ENCODE results near the gene TCAF1. TPM values are rescaled to one million over a fixed set of nuclear protein-coding genes. Genes with fewer than 3 reads are reported as not detected.

The TCAF1 gene, protein sequence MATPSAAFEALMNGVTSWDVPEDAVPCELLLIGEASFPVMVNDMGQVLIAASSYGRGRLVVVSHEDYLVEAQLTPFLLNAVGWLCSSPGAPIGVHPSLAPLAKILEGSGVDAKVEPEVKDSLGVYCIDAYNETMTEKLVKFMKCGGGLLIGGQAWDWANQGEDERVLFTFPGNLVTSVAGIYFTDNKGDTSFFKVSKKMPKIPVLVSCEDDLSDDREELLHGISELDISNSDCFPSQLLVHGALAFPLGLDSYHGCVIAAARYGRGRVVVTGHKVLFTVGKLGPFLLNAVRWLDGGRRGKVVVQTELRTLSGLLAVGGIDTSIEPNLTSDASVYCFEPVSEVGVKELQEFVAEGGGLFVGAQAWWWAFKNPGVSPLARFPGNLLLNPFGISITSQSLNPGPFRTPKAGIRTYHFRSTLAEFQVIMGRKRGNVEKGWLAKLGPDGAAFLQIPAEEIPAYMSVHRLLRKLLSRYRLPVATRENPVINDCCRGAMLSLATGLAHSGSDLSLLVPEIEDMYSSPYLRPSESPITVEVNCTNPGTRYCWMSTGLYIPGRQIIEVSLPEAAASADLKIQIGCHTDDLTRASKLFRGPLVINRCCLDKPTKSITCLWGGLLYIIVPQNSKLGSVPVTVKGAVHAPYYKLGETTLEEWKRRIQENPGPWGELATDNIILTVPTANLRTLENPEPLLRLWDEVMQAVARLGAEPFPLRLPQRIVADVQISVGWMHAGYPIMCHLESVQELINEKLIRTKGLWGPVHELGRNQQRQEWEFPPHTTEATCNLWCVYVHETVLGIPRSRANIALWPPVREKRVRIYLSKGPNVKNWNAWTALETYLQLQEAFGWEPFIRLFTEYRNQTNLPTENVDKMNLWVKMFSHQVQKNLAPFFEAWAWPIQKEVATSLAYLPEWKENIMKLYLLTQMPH
- total RNA-seq, result 10 to 100 TPM; 37.1 to 65.8 TPM
- 10 to 100 TPM; 10.1 to 12.2 TPM for polyA plus RNA-seq
- long read RNA-seq, donor 1, full-length matches to known transcripts, result 4 of 9 reads
- long read RNA-seq, donor 1, partial matches to known transcripts, result 5 of 9 reads
- long read RNA-seq, donor 1, other reads (novel, unspliced or antisense), result 0 of 9 reads
- long read RNA-seq, donor 2, partial matches to known transcripts, result 0 of 2 reads
- long read RNA-seq, donor 2, other reads (novel, unspliced or antisense), result 0 of 2 reads
- long read RNA-seq, donor 3, partial matches to known transcripts, result 5 of 5 reads
- long read RNA-seq, donor 3, other reads (novel, unspliced or antisense), result 0 of 5 reads
- long read RNA-seq, donor 4, partial matches to known transcripts, result 0 of 1 reads
- long read RNA-seq, donor 4, other reads (novel, unspliced or antisense), result 0 of 1 reads
- long read RNA-seq, donor 5, full-length matches to known transcripts, result 3 of 13 reads
- long read RNA-seq, donor 5, partial matches to known transcripts, result 10 of 13 reads
- long read RNA-seq, donor 5, other reads (novel, unspliced or antisense), result 0 of 13 reads

DNA sequence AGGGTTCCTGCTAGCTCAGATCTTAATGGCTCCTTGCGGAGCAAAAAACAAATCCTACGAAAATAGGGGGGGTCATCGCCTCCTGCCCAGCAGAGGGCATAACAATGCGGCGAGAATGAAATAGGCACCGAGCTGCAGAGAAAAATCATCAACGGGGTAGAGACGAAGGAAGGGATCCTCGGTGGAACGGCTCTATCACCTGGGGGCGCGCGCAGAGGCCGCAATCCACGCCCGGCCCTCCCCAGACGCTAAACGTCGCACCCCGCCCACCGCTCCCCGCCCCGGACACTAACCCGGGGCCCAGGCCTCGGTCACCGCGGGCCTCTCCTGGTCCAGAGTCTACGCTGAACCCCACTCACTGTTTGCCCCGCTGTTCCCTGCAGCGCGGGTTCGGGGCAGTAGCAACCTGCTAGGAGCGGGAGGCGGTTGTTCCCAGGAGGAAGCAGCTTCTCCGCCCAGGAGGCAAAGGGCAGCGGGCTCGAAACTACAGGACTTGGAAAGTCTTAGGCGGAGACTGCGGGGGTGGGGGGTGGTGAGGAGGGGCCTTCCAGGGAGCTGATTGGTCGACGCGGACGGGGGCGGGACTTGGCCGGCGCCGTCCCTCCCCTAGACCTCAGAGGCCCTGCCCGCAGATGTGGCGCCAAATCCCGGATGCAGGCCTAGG lies at the start of gene TCAF1:
Gene TCAF1, minus strand, starts transcription at position 509 of the 664 bp plus-strand sequence. CDS start 25,568 bp downstream, outside the sequence.
- Histone ChIP-seq H3K4me1 (ENCODE audit: control insufficient read depth in 5 of 5, insufficient read depth in 5 of 5, low read length in 5 of 5) (peaks cover 3 to 38% (median 18%) of the 10 kb centered on the region in 5 donors), H3K9me3 (ENCODE audit: control insufficient read depth in 4 of 4, insufficient read depth in 3 of 4, low read length in 3 of 4) (peaks cover 0 to 6% (median 0%) of the 10 kb centered on the region in 4 donors), H3K27ac (ENCODE audit: low read depth in 1 of 2, low read length in 1 of 2) (peak within 1 kb of the TSS; percentile 80 to 99), H3K4me3 (peak within 1 kb of the TSS; percentile 80), H3K27me3 (ENCODE audit: control insufficient read depth in 3 of 3, insufficient read depth in 3 of 3, low read length in 2 of 3) (no peaks in the 10 kb centered on the region), H3K9ac (ENCODE audit: insufficient read depth in 1 of 2, low read length in 2 of 2) (peak within 1 kb of the TSS; percentile 66 to 90), H3K36me3 (ENCODE audit: control insufficient read depth in 4 of 4, insufficient read depth in 4 of 4, low read length in 4 of 4) (no peaks in the 10 kb centered on the region)
- TF ChIP-seq, protein P1, sequence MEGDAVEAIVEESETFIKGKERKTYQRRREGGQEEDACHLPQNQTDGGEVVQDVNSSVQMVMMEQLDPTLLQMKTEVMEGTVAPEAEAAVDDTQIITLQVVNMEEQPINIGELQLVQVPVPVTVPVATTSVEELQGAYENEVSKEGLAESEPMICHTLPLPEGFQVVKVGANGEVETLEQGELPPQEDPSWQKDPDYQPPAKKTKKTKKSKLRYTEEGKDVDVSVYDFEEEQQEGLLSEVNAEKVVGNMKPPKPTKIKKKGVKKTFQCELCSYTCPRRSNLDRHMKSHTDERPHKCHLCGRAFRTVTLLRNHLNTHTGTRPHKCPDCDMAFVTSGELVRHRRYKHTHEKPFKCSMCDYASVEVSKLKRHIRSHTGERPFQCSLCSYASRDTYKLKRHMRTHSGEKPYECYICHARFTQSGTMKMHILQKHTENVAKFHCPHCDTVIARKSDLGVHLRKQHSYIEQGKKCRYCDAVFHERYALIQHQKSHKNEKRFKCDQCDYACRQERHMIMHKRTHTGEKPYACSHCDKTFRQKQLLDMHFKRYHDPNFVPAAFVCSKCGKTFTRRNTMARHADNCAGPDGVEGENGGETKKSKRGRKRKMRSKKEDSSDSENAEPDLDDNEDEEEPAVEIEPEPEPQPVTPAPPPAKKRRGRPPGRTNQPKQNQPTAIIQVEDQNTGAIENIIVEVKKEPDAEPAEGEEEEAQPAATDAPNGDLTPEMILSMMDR (IDR thresholded peaks at IDR 0.05; ENCODE audit: control extremely low read depth, extremely low read depth), result peak; percentile 2
- DNase-seq (peak; percentile 97 to 99 (median 98)), ATAC-seq (ENCODE audit: insufficient read depth, low FRiP score) (peak; percentile 99)
- 0% methylated on average over 50 of the region's 50 CpGs for WGBS, 2 donors

DNA sequence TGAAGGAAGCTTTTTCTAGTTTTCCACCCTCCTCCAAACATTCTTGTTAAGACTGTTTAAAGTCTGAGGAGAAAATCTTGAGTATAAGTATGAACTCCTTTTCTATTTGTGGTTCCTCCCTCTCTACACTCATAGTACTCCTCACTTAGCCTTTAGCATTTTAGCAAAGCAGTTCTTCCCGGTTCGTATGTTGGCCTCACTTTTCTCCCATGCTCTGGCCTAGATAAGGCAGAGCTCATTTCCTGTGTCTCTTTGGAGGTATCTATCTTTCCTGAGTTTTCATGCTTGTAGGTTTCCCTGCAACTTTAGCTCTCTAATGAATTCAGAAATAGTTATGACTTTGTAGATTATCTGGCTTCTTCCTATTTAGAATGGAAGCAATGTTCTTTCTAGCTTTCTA lies 46.8 kb upstream of the TCAF1 start:
- TF ChIP-seq, protein P1 (IDR thresholded peaks at IDR 0.05; ENCODE audit: control extremely low read depth, extremely low read depth), result no peak
- Histone ChIP-seq H3K9ac (ENCODE audit: insufficient read depth in 1 of 2, low read length in 2 of 2) (no peak overlapping the region), H3K27me3 (ENCODE audit: control insufficient read depth in 3 of 3, insufficient read depth in 3 of 3, low read length in 2 of 3) (no peaks in the 10 kb centered on the region), H3K27ac (ENCODE audit: low read depth in 1 of 2, low read length in 1 of 2) (no peak overlapping the region), H3K36me3 (ENCODE audit: control insufficient read depth in 4 of 4, insufficient read depth in 4 of 4, low read length in 4 of 4) (no peaks in the 10 kb centered on the region), H3K9me3 (ENCODE audit: control insufficient read depth in 4 of 4, insufficient read depth in 3 of 4, low read length in 3 of 4) (no peaks in the 10 kb centered on the region), H3K4me3 (no peak overlapping the region), H3K4me1 (ENCODE audit: control insufficient read depth in 5 of 5, insufficient read depth in 5 of 5, low read length in 5 of 5) (no peaks in the 10 kb centered on the region)
- DNase-seq, result no peak
- ATAC-seq (ENCODE audit: insufficient read depth, low FRiP score), result no peak
- 24 to 71% methylated on average over 2 of the region's 2 CpGs for WGBS, 2 donors

DNA sequence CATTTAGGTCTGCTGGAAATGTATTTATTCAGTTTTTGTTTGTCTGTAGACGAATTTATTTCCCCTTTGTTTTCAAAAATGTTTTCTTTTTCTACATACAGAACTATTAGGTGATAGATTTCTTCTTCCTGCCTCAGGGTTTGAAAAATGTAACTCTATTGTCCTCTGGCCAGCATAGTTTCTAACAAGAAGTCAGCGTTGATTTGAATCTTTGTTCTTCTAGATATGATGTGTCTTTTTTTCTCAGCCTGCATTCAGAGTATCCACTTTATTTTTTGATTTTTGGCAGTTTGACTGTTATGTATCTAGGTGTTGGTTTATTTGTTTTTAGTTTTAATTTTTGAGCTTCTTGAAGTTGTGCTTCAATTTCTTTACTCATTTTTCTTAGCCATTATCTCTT lies 45.1 kb upstream of the TCAF1 start:
- WGBS, 2 donors, result 70 to 76% methylated on average over 2 of the region's 2 CpGs
- TF ChIP-seq, protein P1 (IDR thresholded peaks at IDR 0.05; ENCODE audit: control extremely low read depth, extremely low read depth), result no peak
- H3K9ac ChIP-seq (ENCODE audit: insufficient read depth in 1 of 2, low read length in 2 of 2), result no peak overlapping the region
- no peak for DNase-seq
- no peak overlapping the region for H3K27ac ChIP-seq (ENCODE audit: low read depth in 1 of 2, low read length in 1 of 2)
- no peak overlapping the region for H3K4me3 ChIP-seq
- no peaks in the 10 kb centered on the region for H3K36me3 ChIP-seq (ENCODE audit: control insufficient read depth in 4 of 4, insufficient read depth in 4 of 4, low read length in 4 of 4)
- peaks cover 0 to 2% (median 0%) of the 10 kb centered on the region in 3 donors for H3K27me3 ChIP-seq (ENCODE audit: control insufficient read depth in 3 of 3, insufficient read depth in 3 of 3, low read length in 2 of 3)
- no peaks in the 10 kb centered on the region for H3K4me1 ChIP-seq (ENCODE audit: control insufficient read depth in 5 of 5, insufficient read depth in 5 of 5, low read length in 5 of 5)
- ATAC-seq (ENCODE audit: insufficient read depth, low FRiP score), result no peak
- no peaks in the 10 kb centered on the region for H3K9me3 ChIP-seq (ENCODE audit: control insufficient read depth in 4 of 4, insufficient read depth in 3 of 4, low read length in 3 of 4)

Measured in lung (tissue), 16 donors.